Spleen (tissue), 11 donors: ENCODE measurements around the gene BICRA. TPM values are rescaled to one million over a fixed set of nuclear protein-coding genes. Genes with fewer than 3 reads are reported as not detected.

Experiments
- DNase-seq: peaks from one replicate; pipeline ENCODE4 v3.0.0-alpha.2; 2020
- H3K27ac ChIP-seq, 8 donors: fragments of 200-600 bp; sonication (generic) in 7 of 8; 1 replicate in 4 of 8; 2 replicates in 4 of 8; pipeline versions ENCODE4 v1.5.0 to v1.8.0; 2016 to 2021; ENCODE audit warnings: inconsistent platforms in 4 of 8, mild to moderate bottlenecking in 4 of 8, moderate library complexity in 1 of 8
- H3K27me3 ChIP-seq, 7 donors: fragments of 200-600 bp; sonication (generic) in 6 of 7; replicated peaks in 1 of 7; 1 replicate in 4 of 7; 2 replicates in 3 of 7; pipeline versions ENCODE4 v1.5.0 to v1.8.0; 2016 to 2021; ENCODE audit warnings: inconsistent platforms in 3 of 7, mild to moderate bottlenecking in 1 of 7
- H3K36me3 ChIP-seq, 6 donors: fragments of 200-600 bp; sonication (generic) in 5 of 6; 1 replicate in 4 of 6; 2 replicates in 2 of 6; pipeline versions ENCODE4 v1.5.0 to v1.8.0; 2016 to 2021; ENCODE audit warnings: inconsistent platforms in 2 of 6
- H3K4me1 ChIP-seq, 6 donors: fragments of 200-600 bp; sonication (generic) in 5 of 6; 1 replicate in 3 of 6; 2 replicates in 3 of 6; pipeline versions ENCODE4 v1.5.0 to v1.8.0; 2016 to 2021; ENCODE audit warnings: inconsistent platforms in 3 of 6
- H3K4me3 ChIP-seq, 8 donors: fragments of 200-600 bp; sonication (generic) in 7 of 8; 1 replicate in 4 of 8; 2 replicates in 4 of 8; pipeline versions ENCODE4 v1.5.0 to v1.8.0; 2016 to 2021; ENCODE audit warnings: inconsistent platforms in 4 of 8, mild to moderate bottlenecking in 4 of 8, moderate library complexity in 2 of 8
- H3K9me3 ChIP-seq, 8 donors: fragments of 200-600 bp; sonication (generic) in 7 of 8; 1 replicate in 4 of 8; 2 replicates in 4 of 8; pipeline versions ENCODE4 v1.5.0 to v1.8.0; 2016 to 2021; ENCODE audit warnings: inconsistent platforms in 4 of 8
- CTCF ChIP-seq, 11 experiments: fragments of 200-600 bp in 7 of 11; fragments of 450-650 bp in 4 of 11; sonication (generic) in 4 of 11; IDR thresholded peaks in 8 of 11; conservative IDR thresholded peaks in 3 of 11; 1 replicate in 7 of 11; 2 replicates in 4 of 11; pipeline versions ENCODE4 v1.4.0 to v1.8.0; 2016 to 2021; ENCODE audit warnings: antibody characterized with exemption in 11 of 11, inconsistent platforms in 4 of 11, mild to moderate bottlenecking in 1 of 11
- POLR2A ChIP-seq, 3 donors: fragments of 450-650 bp; IDR thresholded peaks; one replicate each; pipeline ENCODE4 v1.5.1; 2017; ENCODE audit warnings: antibody characterized with exemption in 3 of 3, mild to moderate bottlenecking in 1 of 3
- POLR2AphosphoS5 ChIP-seq, 3 donors: sonication (generic); formaldehyde crosslinking; IDR thresholded peaks; one replicate each; pipeline ENCODE4 v1.5.1; 2017; ENCODE audit warnings: antibody characterized with exemption in 3 of 3
- WGBS, 5 donors: extraction: QIAGEN DNeasy Blood & Tissue Kit in 3 of 5; methylation state at CpG; one replicate each; pipeline versions ENCODE4 v1.1.5 to v1.1.7; 2013 to 2018; 5-methylcytosine and 5-hydroxymethylcytosine counted together
- intact Hi-C: fragments of 100-400 bp; cut with DNase I; formaldehyde crosslinking; loops from one replicate; pipeline ENCODE4 v1.15.0; 2023; ENCODE audit warnings: low total_unique reads
- polyA plus RNA-seq, 3 donors: library from polyadenylated mRNA; stranded (reverse); fragments of 200-250 nt; gene quantifications; one replicate each; pipeline ENCODE4 v1.2.1, GENCODE V29; 2013
- total RNA-seq, 7 donors: library from RNA; depleted of rRNA in 3 of 7; stranded (reverse); fragments of >200 nt in 3 of 7; fragmentation: NEBNext Ultra II Directional in 4 of 7; extraction: Animal tissue kit (Norgen Biotek cat#: 25700) in 4 of 7; gene quantifications; one replicate each; pipeline versions ENCODE4 v1.1.0 to v1.2.1, GENCODE V29; 2016 to 2021
- donor health status: healthy with polysubstance abuse.
- donor health status: DM: no; HTN: no; CAD: no; lungs with moderate emphysema.
- donor health status: DM: no; HTN: no; CAD: no.
- donor health status: Bipolar disorder and iron deficiency.
- donor health status: healthy.
- donor health status: DM: no; HTN: no; CAD: no.
- donor health status: DM: yes; HTN: yes; CAD: no.

BICRA gene
- total and polyA plus RNA-seq, 10 donors: 2.2 to 21.8 (median 18.2) TPM

- no peak overlapping the region for H3K4me3 ChIP-seq
- no peaks in the 10 kb centered on the region for H3K36me3 ChIP-seq
- peaks cover 0 to 22% (median 11%) of the 10 kb centered on the region in 8 donors for H3K9me3 ChIP-seq
- no peak for DNase-seq
- no peak overlapping the region for H3K27ac ChIP-seq
- TF ChIP-seq POLR2A (IDR thresholded peaks at IDR 0.05): no peak
- no peak for TF ChIP-seq POLR2AphosphoS5 (IDR thresholded peaks at IDR 0.05)
- no peak for TF ChIP-seq CTCF (IDR thresholded peaks at IDR 0.05 in 8 of 11, conservative IDR thresholded peaks at IDR 0.05 in 3 of 11)
- H3K27me3 ChIP-seq: peaks cover 0 to 48% (median 3%) of the 10 kb centered on the region in 7 donors
- WGBS, 5 donors: 83 to 97% (median 88%) methylated on average over 4 of the region's 4 CpGs
- intact Hi-C loops: no loop called here
- H3K4me1 ChIP-seq: peaks cover 0 to 4% (median 0%) of the 10 kb centered on the region in 6 donors
Measured at GRCh38 chr19:47587295-47587694, 21.6 kb upstream of the BICRA start.

GRCh38 chr19:47589824-47590223 is 19.1 kb upstream of the BICRA start:
- H3K27me3 ChIP-seq: peaks cover 0 to 23% (median 0%) of the 10 kb centered on the region in 7 donors
- no peaks in the 10 kb centered on the region for H3K36me3 ChIP-seq
- no peak for DNase-seq
- WGBS, 5 donors: 55 to 61% (median 57%) methylated on average over 7 of the region's 7 CpGs
- H3K27ac ChIP-seq: no peak overlapping the region
- intact Hi-C loops: no loop called here
- H3K4me3 ChIP-seq: no peak overlapping the region
- no peak for TF ChIP-seq POLR2A (IDR thresholded peaks at IDR 0.05)
- peaks cover 0 to 22% (median 11%) of the 10 kb centered on the region in 8 donors for H3K9me3 ChIP-seq
- no peaks in the 10 kb centered on the region for H3K4me1 ChIP-seq

GRCh38 chr19:47593860-47594259 is 15.1 kb upstream of the BICRA start:
- WGBS, 5 donors: 84 to 92% (median 87%) methylated on average over 6 of the region's 6 CpGs
- H3K4me1 ChIP-seq: peaks cover 0 to 21% (median under 1%) of the 10 kb centered on the region in 6 donors
- no peak for DNase-seq
- H3K36me3 ChIP-seq: no peaks in the 10 kb centered on the region
- TF ChIP-seq POLR2A (IDR thresholded peaks at IDR 0.05) (no peak), POLR2AphosphoS5 (IDR thresholded peaks at IDR 0.05) (no peak), CTCF (IDR thresholded peaks at IDR 0.05 in 8 of 11, conservative IDR thresholded peaks at IDR 0.05 in 3 of 11) (no peak)
- no peak overlapping the region for H3K4me3 ChIP-seq
- intact Hi-C loops: no loop called here
- no peak overlapping the region for H3K27ac ChIP-seq
- H3K27me3 ChIP-seq: peaks cover 0 to 30% (median 0%) of the 10 kb centered on the region in 7 donors
- H3K9me3 ChIP-seq: peaks cover 0 to 3% (median 0%) of the 10 kb centered on the region in 8 donors

GRCh38 chr19:47595944-47596343 is 13.0 kb upstream of the BICRA start:
- Histone ChIP-seq H3K4me3 (no peak overlapping the region), H3K9me3 (no peaks in the 10 kb centered on the region), H3K27ac (peak overlapping the region in 7 of 8 donors; percentile 26 to 83 (median 77)), H3K27me3 (peaks cover 0 to 28% (median 0%) of the 10 kb centered on the region in 7 donors), H3K36me3 (no peaks in the 10 kb centered on the region), H3K4me1 (peaks cover 0 to 36% (median 13%) of the 10 kb centered on the region in 6 donors)
- intact Hi-C loops: no loop called here
- no peak for DNase-seq
- TF ChIP-seq POLR2AphosphoS5 (IDR thresholded peaks at IDR 0.05) (peak in 1 of 3 donors; percentile 56), CTCF (IDR thresholded peaks at IDR 0.05 in 8 of 11, conservative IDR thresholded peaks at IDR 0.05 in 3 of 11) (peak in 1 of 11 experiments; percentile 6), POLR2A (IDR thresholded peaks at IDR 0.05) (no peak)
- 27 to 64% (median 34%) methylated on average over 6 of the region's 6 CpGs for WGBS, 5 donors
